ENCODE results near the gene TCEA2. TPM values are rescaled to one million over a fixed set of nuclear protein-coding genes. Genes with fewer than 3 reads are reported as not detected.
A peak's percentile ranks its signal among the peaks of the same experiment; 100 is the strongest.

The TCEA2 gene
- total RNA-seq: 49.2 TPM

- peak; percentile 62 for ATAC-seq
- DNase-seq (ENCODE audit: low spot score): peak; percentile 97
Observed at GRCh38 chr20:64062596-64063388, at the start of gene TCEA2. TCEA2 (plus strand) TSS chr20:64063198; CDS start chr20:64063313, 115 bp downstream.

- no peak for DNase-seq (ENCODE audit: low spot score)
- no peak for ATAC-seq
Observed at GRCh38 chr20:64015635-64016034, 47.4 kb upstream of the TCEA2 start.

GRCh38 chr20:64021124-64021975 lies 41.6 kb upstream of the TCEA2 start:
- DNase-seq (ENCODE audit: low spot score) (no peak), ATAC-seq (no peak)

GRCh38 chr20:64022671-64023360 lies 40.2 kb upstream of the TCEA2 start:
- ATAC-seq (no peak), DNase-seq (ENCODE audit: low spot score) (no peak)

GRCh38 chr20:64023361-64024140 lies 39.4 kb upstream of the TCEA2 start:
- DNase-seq (ENCODE audit: low spot score) (no peak), ATAC-seq (peak; percentile 33)

GRCh38 chr20:64024141-64024990 lies 38.6 kb upstream of the TCEA2 start:
- DNase-seq (ENCODE audit: low spot score): peak; percentile 87
- peak; percentile 81 for ATAC-seq

GRCh38 chr20:64025101-64025825 lies 37.7 kb upstream of the TCEA2 start:
- ATAC-seq (peak; percentile 77), DNase-seq (ENCODE audit: low spot score) (peak; percentile 91)

- DNase-seq (ENCODE audit: low spot score): no peak
- no peak for ATAC-seq
Observed at GRCh38 chr20:64025826-64026412, 37.1 kb upstream of the TCEA2 start.

GRCh38 chr20:64027981-64028685 lies 34.9 kb upstream of the TCEA2 start:
- no peak for DNase-seq (ENCODE audit: low spot score)
- ATAC-seq: no peak

- ATAC-seq (no peak), DNase-seq (ENCODE audit: low spot score) (no peak)
Observed at GRCh38 chr20:64029293-64030117, 33.5 kb upstream of the TCEA2 start.

- no peak for DNase-seq (ENCODE audit: low spot score)
- ATAC-seq: no peak
Observed at GRCh38 chr20:64030371-64031134, 32.4 kb upstream of the TCEA2 start.

GRCh38 chr20:64031822-64032314 lies 31.1 kb upstream of the TCEA2 start:
- no peak for ATAC-seq

GRCh38 chr20:64032706-64033624 lies 30.0 kb upstream of the TCEA2 start:
- DNase-seq (ENCODE audit: low spot score): no peak
- no peak for ATAC-seq

More at GRCh38 chr20:64031822-64032314, 31.1 kb upstream of the TCEA2 start:
- DNase-seq (ENCODE audit: low spot score): no peak

- no peak for DNase-seq (ENCODE audit: low spot score)
Observed at GRCh38 chr20:64033981-64034493, 29.0 kb upstream of the TCEA2 start.

More at GRCh38 chr20:64033981-64034493, 29.0 kb upstream of the TCEA2 start:
- no peak for ATAC-seq
